Measurements from ENCODE around the gene KIAA0825. TPM values are rescaled to one million over a fixed set of nuclear protein-coding genes. Genes with fewer than 3 reads are reported as not detected.

KIAA0825 gene
- total and polyA plus RNA-seq, 2 of the 8 experiments (the other 6 are each of a cell fraction or from before 2014, with no cell fraction given) = 0.60 to 1.0 TPM

DNA sequence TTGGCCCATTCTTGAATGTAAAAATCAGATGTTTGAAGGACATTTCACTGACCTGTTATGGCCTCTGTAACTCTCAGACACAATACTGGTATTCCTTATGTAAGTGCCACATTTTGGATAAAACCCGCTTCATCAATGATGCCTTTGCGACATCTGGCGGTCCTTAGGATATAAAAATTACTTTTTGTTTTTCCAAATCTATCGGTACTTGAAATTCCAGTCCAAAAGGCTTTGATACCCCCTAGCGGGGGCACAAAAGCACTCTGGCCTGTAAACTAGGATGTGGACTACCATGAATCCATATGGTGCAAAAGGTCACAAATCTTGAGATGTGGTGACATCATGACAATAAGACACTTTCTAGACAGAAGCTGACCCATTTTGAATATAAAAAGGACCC lies 291.8 kb downstream of the KIAA0825 start:
- H2BK120ac ChIP-seq (replicated peaks; ENCODE audit: low read depth, low read length) = no peak overlapping the region
- no peak overlapping the region for H2BK15ac ChIP-seq (ENCODE audit: low read length)
- H3K18ac ChIP-seq (ENCODE audit: extremely low read depth, low read length) = no peak overlapping the region
- H3K36me3 ChIP-seq (ENCODE audit: control insufficient read depth in 2 of 4, insufficient read depth in 4 of 4, low read length in 3 of 4) = peaks cover 0 to 23% (median 9%) of the 10 kb centered on the region in 4 experiments; a peak in 2 of 8 replicates
- no peaks in the 10 kb centered on the region for H3K23me2 ChIP-seq (ENCODE audit: low read depth, low read length)
- H3K79me2 ChIP-seq (ENCODE audit: control insufficient read depth in 1 of 2, insufficient read depth in 2 of 2, low read length in 2 of 2) = peaks cover 0 to 94% of the 10 kb centered on the region in 2 experiments; a peak in 3 of 4 replicates
- H3K4me2 ChIP-seq (ENCODE audit: insufficient read depth in 1 of 2, low read depth in 2 of 2, low read length in 2 of 2) = no peak overlapping the region
- no peak overlapping the region for H3K4ac ChIP-seq (replicated peaks; ENCODE audit: insufficient read length, low read depth, low read length)
- H3K14ac ChIP-seq (ENCODE audit: insufficient read length) = no peak overlapping the region
- no peak for DNase-seq (ENCODE audit: low read depth in 1 of 2, low spot score in 2 of 2)
- no peak overlapping the region for H3K9ac ChIP-seq (replicated peaks in 1 of 4; ENCODE audit: extremely low read depth in 1 of 4, low read depth in 3 of 4, low read length in 3 of 4)
- H2AK5ac ChIP-seq (ENCODE audit: low read depth, low read length) = no peak overlapping the region
- no peak overlapping the region for H2BK5ac ChIP-seq (ENCODE audit: low read depth, low read length)
- WGBS, 2 experiments (ENCODE audit: extremely low coverage in 1 of 2, insufficient coverage in 1 of 2, insufficient read length in 1 of 2, insufficient replicate concordance in 2 of 2, low coverage in 1 of 2, low lambda C conversion rate in 2 of 2, missing lambda C conversion rate in 1 of 2) = 90% methylated on average over 5 of the region's 5 CpGs; no CpG with 5 or more reads in 1 of the 2 experiments
- FAIRE-seq = no peak
- H3K56ac ChIP-seq (replicated peaks; ENCODE audit: insufficient read length, low read depth, low read length) = no peak overlapping the region
- H3K4me1 ChIP-seq (replicated peaks in 1 of 4; ENCODE audit: control insufficient read depth in 3 of 4, insufficient read depth in 4 of 4, low read length in 3 of 4) = no peaks in the 10 kb centered on the region
- H3K9me3 ChIP-seq (ENCODE audit: insufficient read depth in 2 of 2, low read depth in 1 of 2, low read length in 1 of 2) = peaks cover 0 to 12% of the 10 kb centered on the region in 2 experiments; a peak in 3 of 4 replicates
- no peak overlapping the region for H4K8ac ChIP-seq (ENCODE audit: extremely low read depth, insufficient read depth, low read length)
- H3K4me3 ChIP-seq (ENCODE audit: extremely low read depth in 1 of 4, insufficient read depth in 2 of 4, low read depth in 3 of 4, low read length in 4 of 4) = no peak overlapping the region
- H3K23ac ChIP-seq (ENCODE audit: insufficient read length) = no peak overlapping the region
- POLR2A ChIA-PET (ENCODE audit: partially characterized antibody) = interaction anchor here (0.5 kb wide), 1 partner anchor 19 kb away, joined by 3 read pairs; no protein-coding TSS in a partner anchor
- H2AFZ ChIP-seq (ENCODE audit: low read length) = no peak overlapping the region
- no peak overlapping the region for H2BK20ac ChIP-seq (ENCODE audit: low read length)
- no peak overlapping the region for H4K91ac ChIP-seq (replicated peaks; ENCODE audit: insufficient read length, low read length)
- CTCF ChIA-PET (ENCODE audit: partially characterized antibody) = interaction anchor here (1.5 kb wide), 1 partner anchor 14 kb away, joined by 4 read pairs; no protein-coding TSS in a partner anchor
- no peak overlapping the region for H2BK12ac ChIP-seq (ENCODE audit: low read depth, low read length)
- H3K27me3 ChIP-seq (replicated peaks in 1 of 4; ENCODE audit: control insufficient read depth in 3 of 4, extremely low read depth in 1 of 4, insufficient read depth in 3 of 4, low read length in 3 of 4) = no peaks in the 10 kb centered on the region
- H3K27ac ChIP-seq (ENCODE audit: low read depth, low read length) = no peak overlapping the region
- H3K79me1 ChIP-seq (ENCODE audit: low read depth, low read length) = no peaks in the 10 kb centered on the region; the same call in 1 of the 2 replicates
- H4K5ac ChIP-seq (ENCODE audit: insufficient read length, low read depth, low read length) = no peak overlapping the region
- no peaks in the 10 kb centered on the region for H4K20me1 ChIP-seq (replicated peaks in 1 of 2; ENCODE audit: control insufficient read depth in 1 of 2, insufficient read depth in 2 of 2, low read length in 2 of 2)
- TF ChIP-seq, protein P1, sequence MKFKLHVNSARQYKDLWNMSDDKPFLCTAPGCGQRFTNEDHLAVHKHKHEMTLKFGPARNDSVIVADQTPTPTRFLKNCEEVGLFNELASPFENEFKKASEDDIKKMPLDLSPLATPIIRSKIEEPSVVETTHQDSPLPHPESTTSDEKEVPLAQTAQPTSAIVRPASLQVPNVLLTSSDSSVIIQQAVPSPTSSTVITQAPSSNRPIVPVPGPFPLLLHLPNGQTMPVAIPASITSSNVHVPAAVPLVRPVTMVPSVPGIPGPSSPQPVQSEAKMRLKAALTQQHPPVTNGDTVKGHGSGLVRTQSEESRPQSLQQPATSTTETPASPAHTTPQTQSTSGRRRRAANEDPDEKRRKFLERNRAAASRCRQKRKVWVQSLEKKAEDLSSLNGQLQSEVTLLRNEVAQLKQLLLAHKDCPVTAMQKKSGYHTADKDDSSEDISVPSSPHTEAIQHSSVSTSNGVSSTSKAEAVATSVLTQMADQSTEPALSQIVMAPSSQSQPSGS (IDR thresholded peaks at IDR 0.05; ENCODE audit: low read length) = no peak
- TF ChIP-seq NRF1 (IDR thresholded peaks at IDR 0.05; ENCODE audit: low read depth, low read length) = no peak
- no peak for TF ChIP-seq SAP30 (IDR thresholded peaks at IDR 0.05; ENCODE audit: insufficient read depth, insufficient replicate concordance, low read length)
- no peak for TF ChIP-seq EP300 (IDR thresholded peaks at IDR 0.05; ENCODE audit: borderline replicate concordance in 1 of 2, low read depth in 2 of 2, low read length in 2 of 2)
- TF ChIP-seq KDM1A (IDR thresholded peaks at IDR 0.05; ENCODE audit: borderline replicate concordance, low read length) = no peak
- TF ChIP-seq POLR2AphosphoS5 (IDR thresholded peaks at IDR 0.05; ENCODE audit: low read depth, low read length) = no peak
- no peak for TF ChIP-seq CEBPB (IDR thresholded peaks at IDR 0.05; ENCODE audit: low read depth, low read length)
- TF ChIP-seq, protein P2, sequence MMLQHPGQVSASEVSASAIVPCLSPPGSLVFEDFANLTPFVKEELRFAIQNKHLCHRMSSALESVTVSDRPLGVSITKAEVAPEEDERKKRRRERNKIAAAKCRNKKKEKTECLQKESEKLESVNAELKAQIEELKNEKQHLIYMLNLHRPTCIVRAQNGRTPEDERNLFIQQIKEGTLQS (IDR thresholded peaks at IDR 0.05; ENCODE audit: insufficient read depth, low read depth, low read length) = no peak
- TF ChIP-seq, protein P3, sequence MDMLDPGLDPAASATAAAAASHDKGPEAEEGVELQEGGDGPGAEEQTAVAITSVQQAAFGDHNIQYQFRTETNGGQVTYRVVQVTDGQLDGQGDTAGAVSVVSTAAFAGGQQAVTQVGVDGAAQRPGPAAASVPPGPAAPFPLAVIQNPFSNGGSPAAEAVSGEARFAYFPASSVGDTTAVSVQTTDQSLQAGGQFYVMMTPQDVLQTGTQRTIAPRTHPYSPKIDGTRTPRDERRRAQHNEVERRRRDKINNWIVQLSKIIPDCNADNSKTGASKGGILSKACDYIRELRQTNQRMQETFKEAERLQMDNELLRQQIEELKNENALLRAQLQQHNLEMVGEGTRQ (IDR thresholded peaks at IDR 0.05; ENCODE audit: low read length) = no peak
- TF ChIP-seq SIX5 (IDR thresholded peaks at IDR 0.05; ENCODE audit: low read depth, low read length) = no peak
